GM12878 (cell line): ENCODE results near the gene ZBTB9. TPM values are rescaled to one million over a fixed set of nuclear protein-coding genes. Genes with fewer than 3 reads are reported as not detected.

ENCODE experiments used
- ATAC-seq: fragments of 200-7000 bp; cut with Tn5 transposase; 3 replicates; pipeline ENCODE4 v1.9.1; 2020; ENCODE audit warnings: mild to moderate bottlenecking, moderate library complexity
- BruUV-seq: library from RNA; stranded (reverse); fragments of 400-500 nt; replicated peaks from 2 replicates; lab custom pipeline; 2021; lab: Mats Ljungman, UMichigan
- CTCF ChIA-PET: fragments of 300-600 bp; sonication (Branson Sonifier 250); formaldehyde crosslinking; extraction: SDS; loops from one replicate; lab custom pipeline; 2021; ENCODE audit warnings: inconsistent platforms; lab: Yijun Ruan, JAX
- POLR2A ChIA-PET: fragments of 350-600 bp; formaldehyde crosslinking; extraction: SDS; loops from one replicate; lab custom pipeline; 2021; ENCODE audit warnings: inconsistent platforms; lab: Charles Lee
- RAD21 ChIA-PET: fragments of 300-600 bp; sonication (Branson Sonifier 250); formaldehyde crosslinking; loops from one replicate; lab custom pipeline; 2023; ENCODE audit warnings: antibody characterized with exemption; ENCODE audit not compliant: unreplicated experiment; lab: Charles Lee
- SMC1A ChIA-PET: fragments of 300-600 bp; sonication (Branson Sonifier 250); formaldehyde crosslinking; loops from one replicate; lab custom pipeline; 2023; ENCODE audit not compliant: unreplicated experiment, uncharacterized antibody; lab: Charles Lee
- DNase-seq: peaks from one replicate; pipeline ENCODE4 v3.0.0-alpha.2; 2011; ENCODE audit warnings: low read depth, low spot score
- FAIRE-seq: peaks from 3 replicates; lab custom pipeline; 2011; peaks lifted over from hg19 to GRCh38; lab: Jason Lieb, UNC
- H2AFZ ChIP-seq: 2 replicates; pipeline ENCODE4 v1.6.0; 2011; ENCODE audit warnings: low read depth, low read length, control low read depth; ENCODE audit not compliant: control insufficient read depth
- H3K27ac ChIP-seq: 2 replicates; pipeline ENCODE4 v1.5.1; 2011; ENCODE audit warnings: control low read depth; ENCODE audit not compliant: control insufficient read depth, insufficient read depth
- H3K27me3 ChIP-seq, 2 experiments: replicated peaks in 1 of 2; 2 replicates each; pipeline versions ENCODE4 v1.6.0 to v1.6.1; 2011; ENCODE audit warnings: low read length in 1 of 2; ENCODE audit not compliant: control insufficient read depth in 2 of 2, insufficient read depth in 2 of 2
- H3K36me3 ChIP-seq, 2 experiments: 2 replicates each; pipeline ENCODE4 v1.5.1; 2011; ENCODE audit warnings: low read length in 1 of 2; ENCODE audit not compliant: control insufficient read depth in 2 of 2, insufficient read depth in 2 of 2
- H3K4me1 ChIP-seq: 2 replicates; pipeline ENCODE4 v1.6.1; 2011; ENCODE audit warnings: mild to moderate bottlenecking, low read length, moderate library complexity, mixed read lengths; ENCODE audit not compliant: control insufficient read depth, insufficient read depth
- H3K4me2 ChIP-seq: 2 replicates; pipeline ENCODE4 v1.6.0; 2011; ENCODE audit warnings: control low read depth; ENCODE audit not compliant: control insufficient read depth, insufficient read depth
- H3K4me3 ChIP-seq: fragments of 200-600 bp; sonication (generic); 2 replicates; pipeline ENCODE4 v1.5.1; 2016
- H3K79me2 ChIP-seq: 2 replicates; pipeline ENCODE4 v1.6.0; 2011; ENCODE audit warnings: low read length; ENCODE audit not compliant: control insufficient read depth, insufficient read depth
- H3K9ac ChIP-seq: 2 replicates; pipeline ENCODE4 v1.8.0; 2011; ENCODE audit warnings: low read length, control low read depth, mixed read lengths; ENCODE audit not compliant: control insufficient read depth, insufficient read depth
- H3K9me3 ChIP-seq: replicated peaks from 3 replicates; pipeline ENCODE4 v1.5.1; 2011; ENCODE audit warnings: mild to moderate bottlenecking, low read length; ENCODE audit not compliant: control insufficient read depth, insufficient read depth
- H4K20me1 ChIP-seq: 2 replicates; pipeline ENCODE4 v1.6.0; 2011; ENCODE audit not compliant: control insufficient read depth, insufficient read depth
- E2F8 ChIP-seq: fragments of 450-650 bp; IDR thresholded peaks from 2 replicates; pipeline ENCODE4 v1.6.1; 2018; ENCODE audit warnings: mild to moderate bottlenecking, low read depth, moderate library complexity; ENCODE audit not compliant: partially characterized antibody
- ELK1 ChIP-seq: IDR thresholded peaks from 2 replicates; pipeline ENCODE4 v1.6.1; 2012; ENCODE audit warnings: low read depth, low read length, improper control_type of control experiment
- FOXK2 ChIP-seq: fragments of 450-650 bp; IDR thresholded peaks from 2 replicates; pipeline ENCODE4 v1.6.1; 2017; ENCODE audit warnings: mild to moderate bottlenecking, moderate library complexity
- FOXM1 ChIP-seq: IDR thresholded peaks from 2 replicates; pipeline ENCODE4 v1.6.1; 2012; ENCODE audit warnings: low read depth, mild to moderate bottlenecking, inconsistent platforms, low read length, moderate library complexity
- HCFC1 ChIP-seq: fragments of 150-350 bp; IDR thresholded peaks from 2 replicates; pipeline ENCODE4 v1.6.1; 2014; ENCODE audit warnings: low read length
- KAT2A ChIP-seq: conservative IDR thresholded peaks from 2 replicates; pipeline ENCODE4 v1.6.1; 2011; ENCODE audit warnings: low read depth, low read length; ENCODE audit not compliant: control insufficient read depth
- MEF2B ChIP-seq: fragments of 450-650 bp; IDR thresholded peaks from 2 replicates; pipeline ENCODE4 v1.6.1; 2018; ENCODE audit warnings: mild to moderate bottlenecking, moderate library complexity; ENCODE audit not compliant: partially characterized antibody, poor library complexity, severe bottlenecking
- MYB ChIP-seq: fragments of 150-350 bp; IDR thresholded peaks from 2 replicates; pipeline ENCODE4 v1.6.1; 2014; ENCODE audit warnings: mild to moderate bottlenecking, low read depth, low read length, borderline replicate concordance
- PKNOX1 ChIP-seq: fragments of 450-650 bp; IDR thresholded peaks from 2 replicates; pipeline ENCODE4 v1.6.1; 2016; ENCODE audit warnings: mild to moderate bottlenecking
- SUPT20H ChIP-seq: IDR thresholded peaks from 2 replicates; pipeline ENCODE4 v1.6.1; 2011; ENCODE audit warnings: low read depth, mild to moderate bottlenecking, low read length, moderate library complexity, borderline replicate concordance; ENCODE audit not compliant: control insufficient read depth
- USF1 ChIP-seq: IDR thresholded peaks from 2 replicates; pipeline ENCODE4 v1.6.1; 2011; ENCODE audit warnings: borderline replicate concordance, low read depth, mild to moderate bottlenecking, moderate library complexity, mixed read lengths, low read length; ENCODE audit not compliant: insufficient read depth; ENCODE audit errors: extremely low read length
- ZNF592 ChIP-seq: fragments of 450-650 bp; IDR thresholded peaks from 2 replicates; pipeline ENCODE4 v1.6.1; 2017; ENCODE audit warnings: mild to moderate bottlenecking, moderate library complexity
- ZNF622 ChIP-seq: fragments of 450-650 bp; IDR thresholded peaks from 2 replicates; pipeline ENCODE4 v1.6.1; 2017; ENCODE audit warnings: mild to moderate bottlenecking, inconsistent platforms
- WGBS: methylation state at CpG from one replicate; pipeline ENCODE4 v1.1.6; 2016; ENCODE audit warnings: low lambda C conversion rate; ENCODE audit not compliant: insufficient replicate concordance, insufficient coverage; ENCODE audit errors: missing lambda C conversion rate; 5-methylcytosine and 5-hydroxymethylcytosine counted together
- in situ Hi-C: fragments of 300-500 bp; cut with MboI; formaldehyde crosslinking; loops from 9 replicates; pipeline ENCODE4 v1.14.3; 2018; ENCODE audit warnings: mixed read lengths
- intact Hi-C: fragments of 100-400 bp; cut with micrococcal nuclease; formaldehyde crosslinking; loops from one replicate; pipeline ENCODE4 v1.14.2; 2022; ENCODE audit not compliant: unreplicated experiment
- polyA plus RNA-seq, 11 experiments: library from polyadenylated mRNA; depleted of rRNA in 4 of 11; unstranded in 6 of 11; stranded (reverse) in 5 of 11; fragments of >200 nt; fragmentation: Nextera tagmentation in 4 of 11; fragmentation: Illumina TruSeq in 1 of 11; extraction: Ambion mirVana in 4 of 11; extraction: Trizol in 1 of 11; gene quantifications; 1 replicate in 1 of 11; 2 replicates in 10 of 11; pipeline versions ENCODE4 v1.2.1 to v1.2.3, GENCODE V29; 2011 to 2016; ENCODE audit warnings: inconsistent platforms in 2 of 11, missing spikeins in 2 of 11, low read depth in 1 of 11
- total RNA-seq, 4 experiments: library from RNA; depleted of rRNA in 3 of 4; stranded (reverse); fragments of >200 nt in 3 of 4; fragmentation: Illumina TruSeq in 1 of 4; extraction: Trizol in 1 of 4; gene quantifications; 2 replicates each; pipeline versions ENCODE4 v1.2.1 to v1.2.3, GENCODE V29; 2013 to 2021

Gene ZBTB9
- total and polyA plus RNA-seq, 10 of the 15 experiments (the other 5 are each of a cell fraction or from before 2014, with no cell fraction given) = 1.5 to 12.7 (median 6.9) TPM

- CTCF ChIA-PET = interaction anchor here (1.4 kb wide), 1 partner anchor 11 kb away, joined by 3 read pairs; no protein-coding TSS in a partner anchor
- 100% methylated on average over 1 of the region's 4 CpGs for WGBS
- Histone ChIP-seq H3K9ac (no peak overlapping the region), H3K4me1 (peaks cover 27% of the 10 kb centered on the region), H3K27ac (no peak overlapping the region), H3K79me2 (peaks cover 5% of the 10 kb centered on the region), H3K4me2 (no peak overlapping the region), H3K4me3 (no peak overlapping the region), H3K27me3 (no peaks in the 10 kb centered on the region), H3K36me3 (peaks cover 0 to 3% of the 10 kb centered on the region in 2 experiments; a peak in 2 of 4 replicates), H3K9me3 (no peaks in the 10 kb centered on the region), H2AFZ (no peak overlapping the region), H4K20me1 (no peaks in the 10 kb centered on the region)
- ATAC-seq = no peak
- SMC1A ChIA-PET = no interaction called here
- intact Hi-C loops = no loop called here
- DNase-seq = no peak
- RAD21 ChIA-PET = no interaction called here
- no TSS peak for BruUV-seq
- POLR2A ChIA-PET = interaction anchor here (0.6 to 0.7 kb wide), 2 partner anchors 259 to 1025 kb away, joined by 3 read pairs; no protein-coding TSS in a partner anchor
- FAIRE-seq = no peak
- in situ Hi-C loops = no loop called here
- TF ChIP-seq ZNF592 (no peak), FOXK2 (no peak), KAT2A (no peak), MEF2B (no peak), PKNOX1 (no peak), ZNF622 (no peak), FOXM1 (no peak), SUPT20H (no peak), ELK1 (no peak), HCFC1 (no peak), USF1 (no peak), E2F8 (no peak), MYB (no peak)
Observed at GRCh38 chr6:33434961-33435360, 19.4 kb upstream of the ZBTB9 start.
